ENCODE results near the gene ENTPD6. TPM values are rescaled to one million over a fixed set of nuclear protein-coding genes. Genes with fewer than 3 reads are reported as not detected.
A peak's percentile ranks its signal among the peaks of the same experiment; 100 is the strongest.

Gene ENTPD6
- total and polyA plus RNA-seq, 2 donors (not counting 1 experiment from before 2014, with no cell fraction given), result 64.4 to 79.8 TPM

DNA sequence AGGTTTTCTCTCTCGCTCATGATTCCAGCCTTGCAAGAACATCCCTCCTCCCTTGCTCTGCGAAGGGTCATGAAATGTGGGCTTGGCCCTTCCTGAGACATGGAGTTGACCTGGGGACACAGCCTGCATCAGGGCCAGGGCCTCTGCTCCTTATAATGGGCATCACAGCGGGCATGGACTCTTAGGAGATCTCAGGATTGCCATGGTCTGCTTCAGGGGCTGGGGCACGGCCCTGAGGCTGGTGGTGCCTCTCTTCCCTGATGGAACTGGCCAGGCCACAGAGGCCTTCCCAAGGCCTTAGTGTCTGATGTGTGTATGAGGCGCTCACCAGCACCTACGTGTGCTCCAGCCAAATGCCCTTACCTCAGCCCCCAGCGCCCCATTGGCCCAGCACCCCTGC is 23.9 kb downstream of the ENTPD6 start:
- Mint-ChIP-seq H3K27me3 (no peaks in the 10 kb centered on the region), H3K27ac (no peak overlapping the region), H3K4me3 (no peak overlapping the region), H3K9me3 (ENCODE audit: insufficient read depth) (no peaks in the 10 kb centered on the region), H3K4me1 (no peaks in the 10 kb centered on the region)
- no peak overlapping the region for H3K9ac ChIP-seq (ENCODE audit: low read length)
- no peak for DNase-seq
- POLR2A ChIA-PET, result no interaction called here
- H3K4me2 ChIP-seq (replicated peaks; ENCODE audit: low read depth, low read length, poor library complexity, severe bottlenecking), result no peak overlapping the region
- no peaks in the 10 kb centered on the region for H3K27me3 ChIP-seq (replicated peaks in 1 of 4; ENCODE audit: control extremely low read depth in 1 of 4, control insufficient read depth in 3 of 4, insufficient read depth in 4 of 4, low read length in 3 of 4)
- H4K20me1 ChIP-seq (ENCODE audit: control insufficient read depth, insufficient read depth, low read length, poor library complexity, severe bottlenecking), result no peaks in the 10 kb centered on the region
- H3K79me2 ChIP-seq (ENCODE audit: control insufficient read depth, insufficient read depth, low read length), result no peaks in the 10 kb centered on the region
- ATAC-seq (ENCODE audit: low read depth), result no peak
- no peaks in the 10 kb centered on the region for H3K4me1 ChIP-seq (ENCODE audit: control insufficient read depth in 2 of 2, insufficient read depth in 2 of 2, low read length in 2 of 2)
- H2AFZ ChIP-seq (ENCODE audit: insufficient read depth, low read depth, low read length, poor library complexity, severe bottlenecking), result no peak overlapping the region
- intact Hi-C loops (cut with micrococcal nuclease), result no loop called here
- H3K9me3 ChIP-seq (ENCODE audit: control extremely low read depth in 1 of 3, control insufficient read depth in 2 of 3, insufficient read depth in 1 of 3, low read length in 2 of 3), result no peaks in the 10 kb centered on the region
- H3K27ac ChIP-seq (ENCODE audit: low read length in 2 of 2), result no peak overlapping the region
- TF ChIP-seq, protein P1, sequence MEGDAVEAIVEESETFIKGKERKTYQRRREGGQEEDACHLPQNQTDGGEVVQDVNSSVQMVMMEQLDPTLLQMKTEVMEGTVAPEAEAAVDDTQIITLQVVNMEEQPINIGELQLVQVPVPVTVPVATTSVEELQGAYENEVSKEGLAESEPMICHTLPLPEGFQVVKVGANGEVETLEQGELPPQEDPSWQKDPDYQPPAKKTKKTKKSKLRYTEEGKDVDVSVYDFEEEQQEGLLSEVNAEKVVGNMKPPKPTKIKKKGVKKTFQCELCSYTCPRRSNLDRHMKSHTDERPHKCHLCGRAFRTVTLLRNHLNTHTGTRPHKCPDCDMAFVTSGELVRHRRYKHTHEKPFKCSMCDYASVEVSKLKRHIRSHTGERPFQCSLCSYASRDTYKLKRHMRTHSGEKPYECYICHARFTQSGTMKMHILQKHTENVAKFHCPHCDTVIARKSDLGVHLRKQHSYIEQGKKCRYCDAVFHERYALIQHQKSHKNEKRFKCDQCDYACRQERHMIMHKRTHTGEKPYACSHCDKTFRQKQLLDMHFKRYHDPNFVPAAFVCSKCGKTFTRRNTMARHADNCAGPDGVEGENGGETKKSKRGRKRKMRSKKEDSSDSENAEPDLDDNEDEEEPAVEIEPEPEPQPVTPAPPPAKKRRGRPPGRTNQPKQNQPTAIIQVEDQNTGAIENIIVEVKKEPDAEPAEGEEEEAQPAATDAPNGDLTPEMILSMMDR (IDR thresholded peaks at IDR 0.05), result no peak
- TF ChIP-seq EZH2 (IDR thresholded peaks at IDR 0.05; ENCODE audit: borderline replicate concordance, insufficient read depth, low read depth, low read length, poor library complexity, severe bottlenecking), result no peak
- CTCF ChIA-PET, result no interaction called here
- H3K36me3 ChIP-seq (replicated peaks in 1 of 2; ENCODE audit: control extremely low read depth in 1 of 2, control insufficient read depth in 1 of 2, extremely low read depth in 1 of 2, insufficient read depth in 2 of 2, low read length in 1 of 2), result peaks cover 4 to 20% of the 10 kb centered on the region in 2 experiments
- H3K4me3 ChIP-seq (ENCODE audit: control extremely low read depth in 1 of 5, extremely low read depth in 1 of 5, insufficient read depth in 1 of 5, low read depth in 2 of 5, low read length in 4 of 5), result no peak overlapping the region
- 100% methylated on average over 4 of the region's 7 CpGs for WGBS (ENCODE audit: insufficient coverage)

DNA sequence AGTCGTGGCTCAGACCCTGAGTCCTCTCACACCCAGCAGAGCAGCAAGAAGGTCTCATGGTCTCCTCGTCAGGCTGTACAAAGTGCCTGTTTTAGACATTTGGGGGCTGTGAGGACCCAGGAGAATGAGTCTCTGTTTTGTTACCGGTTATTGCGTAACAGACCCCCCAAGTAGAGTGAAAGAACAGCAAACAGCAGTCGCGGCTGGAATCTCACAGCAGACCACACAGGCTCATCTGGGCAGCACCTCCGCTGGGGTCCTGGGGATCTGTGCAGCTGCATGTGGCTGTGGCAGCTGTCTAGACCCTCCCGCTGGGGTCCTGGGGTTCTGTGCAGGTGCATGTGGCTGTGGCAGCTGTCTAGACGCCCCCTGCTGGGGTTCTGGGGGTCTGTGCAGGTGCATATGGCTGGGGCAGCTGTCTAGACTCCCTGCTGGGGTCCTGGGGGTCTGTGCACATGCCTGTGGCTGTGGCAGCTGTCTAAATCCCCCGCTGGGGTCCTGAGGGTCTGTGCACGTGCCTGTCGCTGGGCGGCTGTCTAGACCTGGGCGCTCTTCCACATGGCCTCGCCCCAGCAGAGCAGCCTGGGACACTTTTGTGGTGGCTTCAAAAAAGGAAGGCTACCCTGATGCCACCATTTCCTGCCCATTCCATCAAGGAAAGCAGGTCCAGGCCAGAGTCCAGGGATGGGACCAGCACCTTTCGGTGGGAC is 24.7 kb downstream of the ENTPD6 start:
- Mint-ChIP-seq H3K27ac (no peak overlapping the region), H3K27me3 (no peaks in the 10 kb centered on the region), H3K4me1 (no peaks in the 10 kb centered on the region), H3K9me3 (ENCODE audit: insufficient read depth) (no peaks in the 10 kb centered on the region), H3K4me3 (no peak overlapping the region)
- peaks cover 1 to 19% of the 10 kb centered on the region in 2 experiments for H3K36me3 ChIP-seq (replicated peaks in 1 of 2; ENCODE audit: control extremely low read depth in 1 of 2, control insufficient read depth in 1 of 2, extremely low read depth in 1 of 2, insufficient read depth in 2 of 2, low read length in 1 of 2)
- no peak overlapping the region for H3K4me3 ChIP-seq (ENCODE audit: control extremely low read depth in 1 of 5, extremely low read depth in 1 of 5, insufficient read depth in 1 of 5, low read depth in 2 of 5, low read length in 4 of 5)
- no peaks in the 10 kb centered on the region for H3K27me3 ChIP-seq (replicated peaks in 1 of 4; ENCODE audit: control extremely low read depth in 1 of 4, control insufficient read depth in 3 of 4, insufficient read depth in 4 of 4, low read length in 3 of 4)
- H3K9me3 ChIP-seq (ENCODE audit: control extremely low read depth in 1 of 3, control insufficient read depth in 2 of 3, insufficient read depth in 1 of 3, low read length in 2 of 3), result no peaks in the 10 kb centered on the region
- no peaks in the 10 kb centered on the region for H4K20me1 ChIP-seq (ENCODE audit: control insufficient read depth, insufficient read depth, low read length, poor library complexity, severe bottlenecking)
- no peak overlapping the region for H3K9ac ChIP-seq (ENCODE audit: low read length)
- ATAC-seq (ENCODE audit: low read depth) (peak; percentile 36), DNase-seq (peak; percentile 32)
- intact Hi-C loops (cut with micrococcal nuclease), result no loop called here
- no peak for TF ChIP-seq EZH2 (IDR thresholded peaks at IDR 0.05; ENCODE audit: borderline replicate concordance, insufficient read depth, low read depth, low read length, poor library complexity, severe bottlenecking)
- TF ChIP-seq, protein P1 (IDR thresholded peaks at IDR 0.05), result peak; percentile 27
- ChIA-PET POLR2A (no interaction called here), CTCF (interaction anchor here (0.8 kb wide), 1 partner anchor 24 kb away, joined by 3 read pairs; no protein-coding TSS in a partner anchor)
- WGBS (ENCODE audit: insufficient coverage), result 83% methylated on average over 15 of the region's 16 CpGs
- H3K4me2 ChIP-seq (replicated peaks; ENCODE audit: low read depth, low read length, poor library complexity, severe bottlenecking), result no peak overlapping the region
- H3K79me2 ChIP-seq (ENCODE audit: control insufficient read depth, insufficient read depth, low read length), result no peaks in the 10 kb centered on the region
- no peaks in the 10 kb centered on the region for H3K4me1 ChIP-seq (ENCODE audit: control insufficient read depth in 2 of 2, insufficient read depth in 2 of 2, low read length in 2 of 2)
- no peak overlapping the region for H3K27ac ChIP-seq (ENCODE audit: low read length in 2 of 2)
- no peak overlapping the region for H2AFZ ChIP-seq (ENCODE audit: insufficient read depth, low read depth, low read length, poor library complexity, severe bottlenecking)

All from B cell (primary cell).